Loucy (cell line): ENCODE data around the gene AMN.

Experiments
- H2AFZ ChIP-seq: fragments of 200-600 bp; sonication (generic); 2 replicates; pipeline ENCODE4 v1.6.0; 2016; ENCODE audit warnings: antibody characterized with exemption, mild to moderate bottlenecking, low read length, moderate library complexity
- H3F3A ChIP-seq: fragments of 200-600 bp; 2 replicates; pipeline ENCODE4 v1.6.0; 2016; ENCODE audit warnings: antibody characterized with exemption, low read depth, mild to moderate bottlenecking
- H3K27me3 ChIP-seq: fragments of 200-600 bp; sonication (generic); 2 replicates; pipeline ENCODE4 v1.6.1; 2014; ENCODE audit warnings: low read length, mild to moderate bottlenecking; ENCODE audit not compliant: insufficient read depth, poor library complexity, severe bottlenecking
- H3K36me3 ChIP-seq: fragments of 200-600 bp; sonication (generic); 2 replicates; pipeline ENCODE4 v1.6.1; 2016; ENCODE audit warnings: low read length; ENCODE audit not compliant: insufficient read depth
- H3K4me1 ChIP-seq: fragments of 200-600 bp; sonication (generic); 2 replicates; pipeline ENCODE4 v1.5.1; 2014; ENCODE audit warnings: low read length, mild to moderate bottlenecking; ENCODE audit not compliant: insufficient read depth, poor library complexity, severe bottlenecking
- H3K4me2 ChIP-seq: fragments of 200-600 bp; sonication (generic); 2 replicates; pipeline ENCODE4 v1.6.0; 2014; ENCODE audit warnings: antibody characterized with exemption, low read length, low read depth, mild to moderate bottlenecking; ENCODE audit not compliant: poor library complexity, severe bottlenecking
- H3K4me3 ChIP-seq: fragments of 200-600 bp; sonication (generic); 2 replicates; pipeline ENCODE4 v1.5.1; 2014; ENCODE audit warnings: low read length, mild to moderate bottlenecking, mixed read lengths; ENCODE audit not compliant: poor library complexity, severe bottlenecking
- H3K79me2 ChIP-seq: fragments of 200-600 bp; sonication (generic); 2 replicates; pipeline ENCODE4 v1.6.1; 2014; ENCODE audit warnings: low read length; ENCODE audit not compliant: insufficient read depth
- H3K9ac ChIP-seq: fragments of 200-600 bp; sonication (generic); 2 replicates; pipeline ENCODE4 v1.6.0; 2014; ENCODE audit warnings: mild to moderate bottlenecking, low read depth, low read length, moderate library complexity; ENCODE audit not compliant: poor library complexity, severe bottlenecking
- H3K9me2 ChIP-seq: fragments of 200-600 bp; sonication (generic); replicated peaks from 2 replicates; pipeline ENCODE4 v1.6.1; 2016; ENCODE audit warnings: low read depth, low read length, mixed read lengths
- H3K9me3 ChIP-seq: fragments of 200-600 bp; sonication (generic); 2 replicates; pipeline ENCODE4 v1.6.1; 2014; ENCODE audit warnings: mild to moderate bottlenecking, antibody characterized with exemption, low read length, low read depth; ENCODE audit not compliant: insufficient read depth
- H4K20me1 ChIP-seq: fragments of 200-600 bp; sonication (generic); 2 replicates; pipeline ENCODE4 v1.6.0; 2014; ENCODE audit warnings: antibody characterized with exemption, low read length, mild to moderate bottlenecking; ENCODE audit not compliant: insufficient read depth, poor library complexity, severe bottlenecking
- EZH2phosphoT487 ChIP-seq: fragments of 200-600 bp; IDR thresholded peaks from 2 replicates; pipeline ENCODE4 v1.6.1; 2018; ENCODE audit warnings: antibody characterized with exemption, mild to moderate bottlenecking, moderate library complexity, borderline replicate concordance
- TF ChIP-seq, protein P1 (sequence below): fragments of 200-600 bp; sonication (generic); conservative IDR thresholded peaks from 2 replicates; pipeline ENCODE4 v1.5.1; 2014; ENCODE audit warnings: mild to moderate bottlenecking, antibody characterized with exemption, low read length

The AMN gene

DNA sequence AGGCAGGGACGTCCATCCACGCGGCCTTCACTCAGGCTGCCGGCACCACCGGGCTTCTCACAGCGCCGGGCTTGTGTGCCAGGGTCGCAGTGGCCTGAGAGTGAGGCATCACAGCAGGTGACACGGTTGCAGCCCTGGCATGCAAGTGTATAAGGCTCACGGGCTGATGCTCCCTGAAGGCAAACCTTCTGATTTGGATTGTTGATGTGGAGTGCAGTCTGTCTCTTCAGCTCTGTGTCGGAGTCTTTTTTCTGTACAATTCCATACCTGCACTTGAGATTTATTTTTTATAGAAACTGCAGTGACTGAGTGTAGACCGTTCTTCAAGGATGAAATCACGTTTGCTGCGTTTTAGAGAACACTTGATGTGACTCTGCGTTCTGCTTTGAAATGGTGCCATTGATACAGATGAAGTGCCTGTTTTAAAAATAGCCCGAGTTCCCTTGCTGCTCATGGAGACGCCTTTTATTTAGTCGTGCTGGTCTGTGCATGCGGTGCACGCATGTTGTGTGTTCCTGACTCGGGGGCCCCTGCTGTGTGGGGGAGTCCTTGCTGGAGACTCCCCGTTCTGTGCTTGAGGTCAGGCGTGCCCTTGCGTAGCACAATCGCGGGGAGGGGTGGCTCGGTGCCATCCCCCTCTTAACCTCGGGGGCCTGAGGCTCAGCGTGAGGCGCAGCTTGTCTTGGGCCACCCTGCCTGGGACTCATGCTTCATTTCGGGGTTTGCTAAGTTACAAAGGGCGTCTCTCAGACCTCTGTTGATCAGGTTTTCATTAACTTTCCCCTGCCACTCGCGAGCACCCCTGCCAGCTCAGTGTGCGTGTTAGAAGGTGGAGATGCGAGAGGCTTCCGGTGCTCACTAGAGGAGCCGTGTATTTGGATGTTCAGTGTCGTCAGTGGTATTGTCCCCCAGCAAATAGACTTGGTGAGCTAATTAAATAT is 21.6 kb upstream of the AMN start:
- no peak overlapping the region for H3K9ac ChIP-seq
- H3F3A ChIP-seq, result no peaks in the 10 kb centered on the region
- no peaks in the 10 kb centered on the region for H3K4me1 ChIP-seq
- H3K79me2 ChIP-seq, result no peaks in the 10 kb centered on the region
- no peak overlapping the region for H3K4me2 ChIP-seq
- H3K9me2 ChIP-seq, result no peaks in the 10 kb centered on the region
- H3K9me3 ChIP-seq, result no peaks in the 10 kb centered on the region
- TF ChIP-seq EZH2phosphoT487, result no peak
- H3K27me3 ChIP-seq, result no peaks in the 10 kb centered on the region
- H2AFZ ChIP-seq, result no peak overlapping the region
- H3K36me3 ChIP-seq, result peaks cover 8% of the 10 kb centered on the region; the same call in 1 of the 2 replicates
- no peaks in the 10 kb centered on the region for H4K20me1 ChIP-seq
- no peak overlapping the region for H3K4me3 ChIP-seq

DNA sequence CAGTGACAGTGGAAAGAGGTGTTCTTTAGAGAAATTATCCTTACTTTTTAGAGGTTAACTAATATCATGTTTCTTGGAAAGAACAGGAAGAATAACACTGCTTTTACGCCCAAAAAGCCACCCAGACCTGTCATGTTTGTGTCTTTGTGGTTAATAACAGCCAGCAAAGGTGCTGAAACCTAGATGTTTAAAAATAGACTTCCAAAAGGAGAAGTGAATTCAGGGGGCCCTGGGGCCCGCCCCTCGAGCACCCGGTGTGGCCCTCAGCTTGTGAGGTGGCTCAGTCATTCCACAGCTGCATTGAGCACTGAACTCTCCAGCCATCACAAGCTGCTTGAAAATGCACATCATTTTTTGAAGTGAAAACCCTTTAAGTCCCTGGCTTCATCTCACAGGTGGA is 20.8 kb upstream of the AMN start:
- Histone ChIP-seq H3K9ac (no peak overlapping the region), H3K9me2 (no peaks in the 10 kb centered on the region)

DNA sequence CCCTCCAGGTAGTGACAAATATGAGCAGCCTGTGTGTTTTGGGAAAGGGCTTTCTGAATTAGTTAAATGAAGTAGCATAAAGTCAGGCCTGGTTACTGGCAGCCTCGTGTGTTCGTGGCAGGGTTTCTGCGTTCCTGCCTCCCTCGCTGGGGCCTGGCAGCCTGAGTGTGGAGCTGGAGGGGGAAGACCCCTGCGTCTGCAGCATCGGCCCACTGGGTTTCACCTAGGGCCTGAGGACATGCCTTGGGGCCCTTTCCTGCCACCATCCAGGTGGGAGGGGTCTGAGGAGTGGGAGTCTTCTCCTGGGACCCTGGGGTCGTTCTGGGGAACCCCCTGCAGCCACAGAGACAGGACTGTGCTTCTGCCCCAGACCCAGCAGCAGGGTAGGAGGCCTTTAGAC is 20.4 kb upstream of the AMN start:
- Histone ChIP-seq H2AFZ (no peak overlapping the region), H3K36me3 (peaks cover 10% of the 10 kb centered on the region; the same call in 1 of the 2 replicates), H3K9me3 (no peaks in the 10 kb centered on the region), H3K4me2 (no peak overlapping the region), H3K79me2 (no peaks in the 10 kb centered on the region), H3F3A (no peaks in the 10 kb centered on the region), H3K9ac (no peak overlapping the region), H4K20me1 (no peaks in the 10 kb centered on the region), H3K9me2 (no peaks in the 10 kb centered on the region), H3K27me3 (no peaks in the 10 kb centered on the region), H3K4me3 (no peak overlapping the region), H3K4me1 (no peaks in the 10 kb centered on the region)
- no peak for TF ChIP-seq EZH2phosphoT487
- TF ChIP-seq, protein P1, sequence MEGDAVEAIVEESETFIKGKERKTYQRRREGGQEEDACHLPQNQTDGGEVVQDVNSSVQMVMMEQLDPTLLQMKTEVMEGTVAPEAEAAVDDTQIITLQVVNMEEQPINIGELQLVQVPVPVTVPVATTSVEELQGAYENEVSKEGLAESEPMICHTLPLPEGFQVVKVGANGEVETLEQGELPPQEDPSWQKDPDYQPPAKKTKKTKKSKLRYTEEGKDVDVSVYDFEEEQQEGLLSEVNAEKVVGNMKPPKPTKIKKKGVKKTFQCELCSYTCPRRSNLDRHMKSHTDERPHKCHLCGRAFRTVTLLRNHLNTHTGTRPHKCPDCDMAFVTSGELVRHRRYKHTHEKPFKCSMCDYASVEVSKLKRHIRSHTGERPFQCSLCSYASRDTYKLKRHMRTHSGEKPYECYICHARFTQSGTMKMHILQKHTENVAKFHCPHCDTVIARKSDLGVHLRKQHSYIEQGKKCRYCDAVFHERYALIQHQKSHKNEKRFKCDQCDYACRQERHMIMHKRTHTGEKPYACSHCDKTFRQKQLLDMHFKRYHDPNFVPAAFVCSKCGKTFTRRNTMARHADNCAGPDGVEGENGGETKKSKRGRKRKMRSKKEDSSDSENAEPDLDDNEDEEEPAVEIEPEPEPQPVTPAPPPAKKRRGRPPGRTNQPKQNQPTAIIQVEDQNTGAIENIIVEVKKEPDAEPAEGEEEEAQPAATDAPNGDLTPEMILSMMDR, result no peak

More for the DNA sequence above, 20.8 kb upstream of the AMN start:
- TF ChIP-seq, protein P1, result no peak
- TF ChIP-seq EZH2phosphoT487, result no peak
- Histone ChIP-seq H3K4me2 (no peak overlapping the region), H3K79me2 (no peaks in the 10 kb centered on the region), H3K4me1 (no peaks in the 10 kb centered on the region), H3K36me3 (peaks cover 10% of the 10 kb centered on the region; the same call in 1 of the 2 replicates), H4K20me1 (no peaks in the 10 kb centered on the region), H3K9me3 (no peaks in the 10 kb centered on the region), H3K4me3 (no peak overlapping the region), H3F3A (no peaks in the 10 kb centered on the region), H3K27me3 (no peaks in the 10 kb centered on the region), H2AFZ (no peak overlapping the region)
